Activated CD8-positive, alpha-beta memory T cell treated with anti-CD3 and anti-CD28 coated beads, Interleukin-2, amount 50 U/mL, for 1 hour (primary cell): Measurements from ENCODE around the gene APOBEC3H.
"Not testable (repeated sequence)": the region's sequence is repeated elsewhere in the genome, so short reads cannot be mapped to it uniquely, and the experiment has no call there.

Experiments used
- DNase-seq: peaks from one replicate; pipeline ENCODE4 v3.0.0-alpha.2; 2020; ENCODE audit errors: extremely low read depth

Gene APOBEC3H

GRCh38 chr22:39097098-39098020 is at the start of gene APOBEC3H:
TSS of gene APOBEC3H (plus strand) at chr22:39097244. CDS start at chr22:39100279, 3,035 bp downstream.
- DNase-seq, result no peak

- not testable (repeated sequence) for DNase-seq
Observed at GRCh38 chr22:39049486-39049885, 47.6 kb upstream of the APOBEC3H start.

GRCh38 chr22:39051844-39052495 is 45.1 kb upstream of the APOBEC3H start:
- not testable (repeated sequence) for DNase-seq

GRCh38 chr22:39055658-39056057 is 41.4 kb upstream of the APOBEC3H start:
- DNase-seq, result no peak

- DNase-seq, result not testable (repeated sequence)
Observed at GRCh38 chr22:39061290-39061689, 35.8 kb upstream of the APOBEC3H start.

- not testable (repeated sequence) for DNase-seq
Observed at GRCh38 chr22:39061951-39062350, 35.1 kb upstream of the APOBEC3H start.

GRCh38 chr22:39063904-39064303 is 33.1 kb upstream of the APOBEC3H start:
- DNase-seq, result not testable (repeated sequence)

GRCh38 chr22:39066442-39067276 is 30.4 kb upstream of the APOBEC3H start:
- not testable (repeated sequence) for DNase-seq

GRCh38 chr22:39068033-39068785 is 28.8 kb upstream of the APOBEC3H start:
- DNase-seq, result no peak

- DNase-seq, result no peak
Observed at GRCh38 chr22:39070186-39070585, 26.9 kb upstream of the APOBEC3H start.

- not testable (repeated sequence) for DNase-seq
Observed at GRCh38 chr22:39072581-39072981, 24.5 kb upstream of the APOBEC3H start.

- DNase-seq, result no peak
Observed at GRCh38 chr22:39073981-39074380, 23.1 kb upstream of the APOBEC3H start.

GRCh38 chr22:39076155-39077025 is 20.7 kb upstream of the APOBEC3H start:
- DNase-seq, result not testable (repeated sequence)

- not testable (repeated sequence) for DNase-seq
Observed at GRCh38 chr22:39077026-39077840, 19.8 kb upstream of the APOBEC3H start, which contains the start of gene APOBEC3G. TSS of gene APOBEC3G (plus strand) at chr22:39077275. CDS start at chr22:39077362, 87 bp downstream.

- DNase-seq, result not testable (repeated sequence)
Observed at GRCh38 chr22:39077912-39078311, 19.1 kb upstream of the APOBEC3H start.

- no peak for DNase-seq
Observed at GRCh38 chr22:39078329-39078728, 18.7 kb upstream of the APOBEC3H start.

- DNase-seq, result not testable (repeated sequence)
Observed at GRCh38 chr22:39079054-39079637, 17.9 kb upstream of the APOBEC3H start.

GRCh38 chr22:39080052-39080762 is 16.8 kb upstream of the APOBEC3H start:
- no peak for DNase-seq
